ENCODE measurements around the gene CACNG7. TPM values are rescaled to one million over a fixed set of nuclear protein-coding genes. Genes with fewer than 3 reads are reported as not detected.

CACNG7 gene
- total RNA-seq, 1 experiment from 2014 or later = not detected

- intact Hi-C loops (cut with micrococcal nuclease) = no loop called here
- no TSS peak for BruUV-seq (replicated peaks)
- Histone ChIP-seq H2AFZ (ENCODE audit: low read depth, low read length, poor library complexity, severe bottlenecking) (no peak overlapping the region), H3K36me3 (ENCODE audit: control insufficient read depth in 1 of 2, insufficient read depth in 2 of 2, low read length in 2 of 2) (no peaks in the 10 kb centered on the region), H3K9me2 (ENCODE audit: insufficient read depth) (no peaks in the 10 kb centered on the region), H3K4me3 (replicated peaks in 1 of 2; ENCODE audit: low read depth in 1 of 2, low read length in 2 of 2) (no peak overlapping the region), H3K4me1 (ENCODE audit: control insufficient read depth in 1 of 2, insufficient read depth in 2 of 2, low read length in 2 of 2) (no peaks in the 10 kb centered on the region), H3K4me2 (ENCODE audit: low read length) (no peak overlapping the region), H3K27ac (ENCODE audit: low read depth, low read length) (no peak overlapping the region), H4K20me1 (ENCODE audit: insufficient read depth) (no peaks in the 10 kb centered on the region), H3K27me3 (ENCODE audit: insufficient read depth, low read length) (peaks cover 16% of the 10 kb centered on the region), H3K9ac (ENCODE audit: low read length) (no peak overlapping the region), H3K9me3 (ENCODE audit: control insufficient read depth in 1 of 2, insufficient read depth in 1 of 2, low read depth in 1 of 2, low read length in 2 of 2) (no peaks in the 10 kb centered on the region), H3K79me2 (ENCODE audit: insufficient read depth, low read length) (no peaks in the 10 kb centered on the region)
- ATAC-seq (no peak), DNase-seq (ENCODE audit: low read depth, low spot score) (no peak)
- ChIA-PET RAD21 (ENCODE audit: low non-redundant PET in 1 of 2, low total read pairs in 2 of 2, uncharacterized antibody in 2 of 2, unreplicated experiment in 2 of 2) (no interaction called here), CTCF (no interaction called here), POLR2A (no interaction called here)
- TF ChIP-seq ZNF274 (IDR thresholded peaks at IDR 0.05; ENCODE audit: low read depth, low read length) = no peak
- no peak for TF ChIP-seq RAD21 (IDR thresholded peaks at IDR 0.05; ENCODE audit: low read depth)
- TF ChIP-seq EZH2 (IDR thresholded peaks at IDR 0.05) = no peak
- TF ChIP-seq ELF1 (IDR thresholded peaks at IDR 0.05; ENCODE audit: borderline replicate concordance, low read depth) = no peak
- no peak for TF ChIP-seq FOSL1 (IDR thresholded peaks at IDR 0.05; ENCODE audit: low read depth)
- no peak for TF ChIP-seq POLR2A (IDR thresholded peaks at IDR 0.05; ENCODE audit: borderline replicate concordance, extremely low read depth, insufficient read depth, insufficient read length)
- TF ChIP-seq CEBPB (IDR thresholded peaks at IDR 0.05; ENCODE audit: low read depth) = no peak
- TF ChIP-seq, protein P1, sequence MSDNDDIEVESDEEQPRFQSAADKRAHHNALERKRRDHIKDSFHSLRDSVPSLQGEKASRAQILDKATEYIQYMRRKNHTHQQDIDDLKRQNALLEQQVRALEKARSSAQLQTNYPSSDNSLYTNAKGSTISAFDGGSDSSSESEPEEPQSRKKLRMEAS (IDR thresholded peaks at IDR 0.05) = no peak
- no peak for TF ChIP-seq SRF (IDR thresholded peaks at IDR 0.05; ENCODE audit: low read depth)
- TF ChIP-seq CTCF (IDR thresholded peaks at IDR 0.05 in 2 of 3, conservative IDR thresholded peaks at IDR 0.05 in 1 of 3; ENCODE audit: borderline replicate concordance in 1 of 3, insufficient read depth in 1 of 3, low read depth in 2 of 3, low read length in 2 of 3) = no peak
- TF ChIP-seq, protein P2, sequence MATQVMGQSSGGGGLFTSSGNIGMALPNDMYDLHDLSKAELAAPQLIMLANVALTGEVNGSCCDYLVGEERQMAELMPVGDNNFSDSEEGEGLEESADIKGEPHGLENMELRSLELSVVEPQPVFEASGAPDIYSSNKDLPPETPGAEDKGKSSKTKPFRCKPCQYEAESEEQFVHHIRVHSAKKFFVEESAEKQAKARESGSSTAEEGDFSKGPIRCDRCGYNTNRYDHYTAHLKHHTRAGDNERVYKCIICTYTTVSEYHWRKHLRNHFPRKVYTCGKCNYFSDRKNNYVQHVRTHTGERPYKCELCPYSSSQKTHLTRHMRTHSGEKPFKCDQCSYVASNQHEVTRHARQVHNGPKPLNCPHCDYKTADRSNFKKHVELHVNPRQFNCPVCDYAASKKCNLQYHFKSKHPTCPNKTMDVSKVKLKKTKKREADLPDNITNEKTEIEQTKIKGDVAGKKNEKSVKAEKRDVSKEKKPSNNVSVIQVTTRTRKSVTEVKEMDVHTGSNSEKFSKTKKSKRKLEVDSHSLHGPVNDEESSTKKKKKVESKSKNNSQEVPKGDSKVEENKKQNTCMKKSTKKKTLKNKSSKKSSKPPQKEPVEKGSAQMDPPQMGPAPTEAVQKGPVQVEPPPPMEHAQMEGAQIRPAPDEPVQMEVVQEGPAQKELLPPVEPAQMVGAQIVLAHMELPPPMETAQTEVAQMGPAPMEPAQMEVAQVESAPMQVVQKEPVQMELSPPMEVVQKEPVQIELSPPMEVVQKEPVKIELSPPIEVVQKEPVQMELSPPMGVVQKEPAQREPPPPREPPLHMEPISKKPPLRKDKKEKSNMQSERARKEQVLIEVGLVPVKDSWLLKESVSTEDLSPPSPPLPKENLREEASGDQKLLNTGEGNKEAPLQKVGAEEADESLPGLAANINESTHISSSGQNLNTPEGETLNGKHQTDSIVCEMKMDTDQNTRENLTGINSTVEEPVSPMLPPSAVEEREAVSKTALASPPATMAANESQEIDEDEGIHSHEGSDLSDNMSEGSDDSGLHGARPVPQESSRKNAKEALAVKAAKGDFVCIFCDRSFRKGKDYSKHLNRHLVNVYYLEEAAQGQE (IDR thresholded peaks at IDR 0.05; ENCODE audit: low read depth) = no peak
- TF ChIP-seq SIN3A (IDR thresholded peaks at IDR 0.05; ENCODE audit: low read depth) = no peak
- TF ChIP-seq CBX3 (IDR thresholded peaks at IDR 0.05; ENCODE audit: low read depth) = no peak
- TF ChIP-seq, protein P3, sequence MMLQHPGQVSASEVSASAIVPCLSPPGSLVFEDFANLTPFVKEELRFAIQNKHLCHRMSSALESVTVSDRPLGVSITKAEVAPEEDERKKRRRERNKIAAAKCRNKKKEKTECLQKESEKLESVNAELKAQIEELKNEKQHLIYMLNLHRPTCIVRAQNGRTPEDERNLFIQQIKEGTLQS (IDR thresholded peaks at IDR 0.05) = no peak
- no peak for TF ChIP-seq POLR2AphosphoS5 (IDR thresholded peaks at IDR 0.05; ENCODE audit: low read depth, low read length)
- no peak for TF ChIP-seq ZBTB33 (IDR thresholded peaks at IDR 0.05; ENCODE audit: extremely low read depth, insufficient replicate concordance, low read length)
- TF ChIP-seq YY1 (IDR thresholded peaks at IDR 0.05; ENCODE audit: extremely low read depth, insufficient replicate concordance, low read depth, low read length) = no peak
- no peak for TF ChIP-seq EZH2phosphoT487 (IDR thresholded peaks at IDR 0.05; ENCODE audit: borderline replicate concordance)
- no peak for TF ChIP-seq EGR1 (IDR thresholded peaks at IDR 0.05; ENCODE audit: low read depth)
These were observed 52.7 kb downstream of the CACNG7 start for GRCh38 chr19:53961523-53962356.

Data from HCT116 (cell line).